A375 (cell line): ENCODE results near the gene LZTR1. TPM values are rescaled to one million over a fixed set of nuclear protein-coding genes. Genes with fewer than 3 reads are reported as not detected.

Source experiments
- small RNA-seq: library from RNA; depleted of rRNA; stranded (forward); fragments of <200 nt; gene quantifications from one replicate; pipeline ENCODE3, GENCODE V24; 2014
- total RNA-seq: library from RNA; depleted of rRNA; stranded (reverse); fragments of >200 nt; shearing (Covaris generic); gene quantifications from 2 replicates; pipeline ENCODE4 v1.2.3, GENCODE V29; 2014; rRNA removed

The LZTR1 gene
- 22.6 and 28.0 TPM in 2 replicates for total RNA-seq

DNA sequence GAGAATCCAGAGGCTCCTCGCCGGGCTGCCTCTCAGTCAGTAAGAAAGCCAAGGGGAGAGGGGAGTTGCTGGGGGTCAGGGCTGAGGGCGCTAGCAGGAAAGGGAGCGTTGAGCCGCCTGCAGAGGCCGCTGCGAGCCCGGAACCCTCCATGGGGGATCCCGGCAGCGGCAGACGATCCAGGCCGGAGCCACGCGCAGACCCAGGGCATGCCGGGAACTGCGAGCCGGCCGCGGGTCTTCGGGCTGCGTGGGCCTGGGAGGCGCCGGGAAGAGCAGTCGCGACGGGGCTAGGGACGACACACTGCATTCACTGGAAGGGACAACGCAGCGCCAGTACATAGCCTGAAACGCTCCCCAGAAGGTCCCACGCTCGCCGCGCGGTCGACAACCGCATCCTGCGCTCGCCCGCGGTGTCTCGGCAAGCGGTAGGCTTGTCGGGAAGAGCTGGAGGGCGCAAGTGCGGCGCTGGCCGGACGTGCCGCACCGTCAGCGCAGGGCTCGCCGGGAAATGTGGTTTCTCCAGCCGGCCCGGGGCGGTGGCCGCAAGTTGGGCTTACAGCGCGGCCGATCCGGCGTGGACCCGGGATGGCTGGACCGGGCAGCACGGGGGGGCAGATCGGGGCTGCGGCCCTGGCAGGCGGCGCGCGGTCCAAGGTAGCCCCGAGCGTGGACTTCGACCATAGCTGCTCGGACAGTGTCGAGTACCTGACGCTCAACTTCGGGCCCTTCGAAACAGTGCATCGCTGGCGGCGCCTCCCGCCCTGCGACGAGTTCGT, at the start of gene LZTR1:
LZTR1 (plus strand) TSS at position 511 of the 776 bp plus-strand sequence; CDS start at position 586, 75 bp downstream.

DNA sequence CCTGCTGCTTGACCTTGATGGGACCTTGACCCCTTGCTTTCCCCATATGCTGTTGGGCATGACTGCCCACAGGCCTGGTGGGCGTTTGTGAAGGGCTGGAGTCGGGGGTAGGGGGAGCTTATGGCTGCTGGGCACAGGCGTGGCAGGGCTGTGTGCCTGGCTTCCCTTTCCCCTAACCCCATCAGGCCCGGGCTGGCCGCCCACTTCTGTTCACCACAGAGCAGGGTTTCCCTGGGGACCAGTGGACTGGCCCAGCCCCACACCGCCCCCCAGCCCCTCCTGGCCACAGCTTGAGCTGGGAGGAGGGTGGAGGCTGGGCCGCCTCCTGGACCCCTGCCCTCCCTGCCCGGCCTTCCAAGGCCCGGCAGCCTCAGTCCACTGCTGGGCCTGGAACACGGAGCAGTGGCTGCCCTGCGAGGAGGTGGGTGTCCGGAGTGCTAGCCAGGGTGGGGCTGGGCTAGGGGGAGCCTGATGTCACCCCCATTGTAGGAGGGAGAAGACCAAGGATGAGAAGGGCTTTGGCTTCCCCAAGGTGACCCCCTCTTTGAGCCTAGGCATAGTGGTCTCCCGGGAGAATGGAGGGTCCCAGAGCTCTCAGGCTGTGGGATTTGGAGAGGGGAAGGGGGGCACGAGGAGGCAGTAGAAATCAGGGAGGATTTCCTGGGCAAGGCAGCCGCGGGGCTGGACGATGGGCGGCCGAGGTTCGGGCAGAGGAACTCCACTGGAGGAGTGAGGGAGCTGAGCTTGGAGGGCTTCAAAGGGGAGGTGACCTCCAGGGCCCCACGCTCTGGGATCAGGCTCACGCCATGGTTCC, 15.0 kb upstream of the LZTR1 start, which contains the start of gene AIFM3:
AIFM3 (plus strand) TSS at position 373 of the 814 bp plus-strand sequence. CDS start 690 bp downstream, outside the sequence.

DNA sequence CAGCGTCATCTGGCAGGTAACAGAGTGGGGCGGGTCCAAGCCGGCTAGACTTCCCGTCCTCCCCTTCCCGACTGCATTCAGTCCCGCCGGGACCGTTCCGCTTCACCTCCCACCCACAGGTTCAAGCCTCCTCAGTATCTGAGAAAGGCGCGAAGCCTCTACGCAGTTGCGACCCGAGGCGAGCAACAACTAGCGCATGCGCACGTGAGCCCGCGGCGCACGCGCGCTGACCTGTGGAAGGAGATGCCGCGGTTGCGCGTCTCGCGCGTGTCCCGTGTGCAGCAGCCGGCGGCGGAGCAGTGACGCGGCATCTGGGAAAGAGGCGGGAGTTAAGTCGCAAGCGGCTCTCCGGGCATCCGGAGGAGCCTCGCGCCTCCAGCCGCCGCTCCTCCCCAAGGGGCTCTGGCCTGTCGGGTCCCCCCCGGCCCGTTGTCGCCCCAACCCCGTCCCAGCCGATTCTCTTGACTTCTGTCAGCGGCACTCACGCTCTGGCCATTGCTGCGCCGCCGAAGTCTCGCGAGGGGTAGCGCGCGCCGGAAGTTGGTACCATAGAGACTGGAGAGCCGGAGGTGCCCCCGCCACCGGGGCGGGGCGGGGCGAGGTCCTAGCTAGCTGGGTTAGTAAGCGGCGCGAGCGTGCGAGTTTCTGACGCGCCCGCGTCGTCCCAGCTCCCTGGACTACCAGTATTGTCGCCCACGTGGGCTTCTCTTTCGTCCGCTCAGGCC, 19.7 kb downstream of the LZTR1 start, which contains the start of gene THAP7:
THAP7 (minus strand) TSS at position 518 of the 725 bp plus-strand sequence; CDS start at position 311, 207 bp downstream.

DNA sequence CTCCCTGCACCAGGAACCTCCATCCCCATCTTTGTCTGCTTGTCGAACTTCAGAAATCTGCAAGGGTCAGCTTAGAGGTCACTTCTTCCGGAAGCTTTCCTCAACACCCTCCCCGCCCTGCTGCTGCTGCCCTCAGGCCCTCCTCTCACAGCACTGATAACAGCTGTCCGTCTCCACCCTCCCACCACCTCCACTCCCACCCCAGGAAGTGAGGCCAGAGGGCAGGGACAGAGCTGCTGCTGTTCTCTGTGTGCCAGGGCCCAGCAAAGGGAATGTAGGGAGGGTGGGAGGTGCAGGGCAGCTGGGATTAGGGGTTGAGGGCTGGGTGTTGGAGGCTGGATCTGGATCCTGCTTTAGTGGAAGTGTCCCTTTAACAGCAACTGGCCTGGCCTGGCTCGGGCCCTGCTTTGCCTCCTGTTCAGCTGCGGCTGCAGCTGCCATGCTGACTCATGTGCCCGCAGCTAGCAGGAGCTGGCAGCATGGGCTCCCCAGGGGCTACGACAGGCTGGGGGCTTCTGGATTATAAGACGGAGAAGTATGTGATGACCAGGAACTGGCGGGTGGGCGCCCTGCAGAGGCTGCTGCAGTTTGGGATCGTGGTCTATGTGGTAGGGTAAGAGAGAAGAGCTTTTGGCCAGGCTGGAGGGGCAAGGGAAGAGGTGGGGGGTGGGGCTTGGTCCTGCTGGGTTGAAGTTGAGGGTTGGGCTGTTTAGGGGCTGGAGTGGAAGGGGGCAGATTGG, 32.8 kb downstream of the LZTR1 start, which contains the start of gene P2RX6:
P2RX6 (plus strand) TSS at position 440 of the 740 bp plus-strand sequence; CDS start at position 450, 10 bp downstream.

DNA sequence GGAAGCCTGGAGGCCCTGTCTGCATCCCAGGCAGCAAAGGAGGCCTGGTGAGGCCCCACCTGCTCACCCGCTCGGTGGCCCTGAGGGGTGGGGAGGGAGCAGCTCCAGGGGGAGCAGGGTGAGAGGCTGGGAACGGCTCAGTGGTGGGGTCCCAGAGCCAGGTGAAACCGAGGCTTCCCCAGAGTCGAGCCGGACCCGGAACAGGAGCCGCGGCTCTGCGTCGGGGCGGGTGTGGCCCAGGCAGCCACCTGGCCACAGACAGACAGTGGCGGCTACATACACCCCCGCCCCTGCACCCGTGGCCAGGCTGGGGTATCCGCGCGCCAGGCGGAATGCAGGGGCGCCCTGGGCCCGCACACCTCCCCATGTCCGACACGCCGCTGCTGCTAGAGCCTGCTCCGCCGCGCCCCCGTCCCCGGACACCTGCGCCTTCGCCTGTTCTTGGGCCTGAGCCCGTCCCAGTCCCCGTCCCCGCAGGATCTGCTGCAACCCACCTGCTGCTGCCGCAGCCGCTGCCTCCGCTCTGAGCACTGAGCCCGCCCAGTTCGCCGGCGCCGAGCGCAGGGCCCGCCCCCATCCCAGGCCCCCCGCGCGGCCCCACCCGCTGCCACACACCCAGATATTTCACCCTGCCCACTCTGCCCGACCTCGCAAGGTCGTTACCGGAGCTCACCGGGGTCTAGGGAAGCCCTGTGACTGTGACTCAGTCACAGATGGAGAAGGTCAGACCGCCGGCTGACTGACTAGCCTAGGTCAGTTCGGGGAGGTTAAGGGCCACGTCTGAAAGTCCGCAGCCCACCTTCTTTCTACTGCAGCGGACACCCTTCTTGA, 50.2 kb downstream of the LZTR1 start, which contains the start of gene SLC7A4:
SLC7A4 (minus strand) TSS at position 525 of the 831 bp plus-strand sequence. CDS start 749 bp downstream, outside the sequence.

DNA sequence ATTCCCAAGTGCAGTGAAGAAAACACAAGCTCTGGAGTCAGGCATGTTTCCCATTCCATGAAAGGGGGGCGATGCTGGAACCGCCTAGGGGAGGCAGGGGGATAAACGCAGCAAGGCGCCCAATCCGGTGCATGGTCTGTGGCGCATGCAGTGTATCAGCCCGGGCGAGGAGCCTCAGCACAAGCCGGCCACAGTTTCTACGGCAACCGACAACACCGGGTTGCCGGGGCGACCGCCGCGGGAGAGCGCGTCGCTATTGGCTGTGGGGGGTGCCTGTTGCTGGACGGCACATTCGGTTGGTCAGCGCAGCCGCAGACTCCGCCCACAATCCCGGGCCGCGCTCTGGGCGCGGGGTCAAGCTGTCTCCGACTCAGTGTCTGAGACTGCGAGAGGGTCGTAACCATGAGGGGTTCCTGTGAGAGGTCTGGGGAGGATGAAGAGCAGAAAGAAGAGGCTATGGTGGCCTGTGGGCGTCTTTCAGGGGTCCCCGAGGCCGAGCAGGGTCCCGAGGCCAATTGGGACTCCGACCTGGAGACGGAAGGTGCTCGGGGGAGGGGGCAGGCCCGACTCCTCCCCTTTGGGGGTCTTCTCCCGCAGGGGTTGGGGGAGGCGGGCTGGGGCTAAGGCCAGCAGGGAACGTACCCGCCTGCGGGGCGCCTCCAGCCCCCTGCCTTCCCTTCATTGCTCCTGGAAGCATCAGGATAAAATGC, 63.6 kb downstream of the LZTR1 start, which contains the start of gene LRRC74B:
LRRC74B (plus strand) TSS at position 362 of the 710 bp plus-strand sequence; CDS start at position 403, 41 bp downstream.

Small RNA genes within 50 kb of the gene (small RNA-seq; reads per million reads assigned to genes)
- not detected for gene MIR649

Other genes starting within 250 kb of the LZTR1 start
- 0.49 and 0.61 TPM in 2 replicates for gene SERPIND1, start 208.2 kb upstream of the LZTR1 start, total RNA-seq
- 23.4 and 33.8 TPM in 2 replicates for gene PI4KA, start 123.5 kb upstream of the LZTR1 start, total RNA-seq
- 9.0 and 12.0 TPM in 2 replicates for gene SNAP29, start 123.3 kb upstream of the LZTR1 start, total RNA-seq
- 17.3 and 18.8 TPM in 2 replicates for gene CRKL, start 64.9 kb upstream of the LZTR1 start, total RNA-seq
- 0.26 and 0.45 TPM in 2 replicates for gene AIFM3, start 15.0 kb upstream of the LZTR1 start, total RNA-seq
- 43.4 and 48.3 TPM in 2 replicates for gene THAP7, start 19.8 kb downstream of the LZTR1 start, total RNA-seq
- 3.1 and 5.9 TPM in 2 replicates for gene P2RX6, start 32.9 kb downstream of the LZTR1 start, total RNA-seq
- not detected in 2 replicates for gene SLC7A4, start 50.3 kb downstream of the LZTR1 start, total RNA-seq
- gene LRRC74B, start 63.6 kb downstream of the LZTR1 start, total RNA-seq = 0.05 TPM in 1 of 2 replicates, not detected in the other